ENCODE results near the gene ABHD2.
"Not testable (repeated sequence)": the region's sequence is repeated elsewhere in the genome, so short reads cannot be mapped to it uniquely, and the experiment has no call there.

Gene ABHD2, protein sequence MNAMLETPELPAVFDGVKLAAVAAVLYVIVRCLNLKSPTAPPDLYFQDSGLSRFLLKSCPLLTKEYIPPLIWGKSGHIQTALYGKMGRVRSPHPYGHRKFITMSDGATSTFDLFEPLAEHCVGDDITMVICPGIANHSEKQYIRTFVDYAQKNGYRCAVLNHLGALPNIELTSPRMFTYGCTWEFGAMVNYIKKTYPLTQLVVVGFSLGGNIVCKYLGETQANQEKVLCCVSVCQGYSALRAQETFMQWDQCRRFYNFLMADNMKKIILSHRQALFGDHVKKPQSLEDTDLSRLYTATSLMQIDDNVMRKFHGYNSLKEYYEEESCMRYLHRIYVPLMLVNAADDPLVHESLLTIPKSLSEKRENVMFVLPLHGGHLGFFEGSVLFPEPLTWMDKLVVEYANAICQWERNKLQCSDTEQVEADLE

GRCh38 chr15:89087830-89088604 lies at the start of gene ABHD2:
ABHD2 (plus strand) TSS chr15:89088456; CDS start chr15:89116328, 27,872 bp downstream.
- ATAC-seq: peak; percentile 99

GRCh38 chr15:89039142-89039541 lies 49.1 kb upstream of the ABHD2 start:
- DNase-seq (no peak), ATAC-seq (no peak)

More at GRCh38 chr15:89087830-89088604, at the start of gene ABHD2:
- peak; percentile 98 for DNase-seq

DNA sequence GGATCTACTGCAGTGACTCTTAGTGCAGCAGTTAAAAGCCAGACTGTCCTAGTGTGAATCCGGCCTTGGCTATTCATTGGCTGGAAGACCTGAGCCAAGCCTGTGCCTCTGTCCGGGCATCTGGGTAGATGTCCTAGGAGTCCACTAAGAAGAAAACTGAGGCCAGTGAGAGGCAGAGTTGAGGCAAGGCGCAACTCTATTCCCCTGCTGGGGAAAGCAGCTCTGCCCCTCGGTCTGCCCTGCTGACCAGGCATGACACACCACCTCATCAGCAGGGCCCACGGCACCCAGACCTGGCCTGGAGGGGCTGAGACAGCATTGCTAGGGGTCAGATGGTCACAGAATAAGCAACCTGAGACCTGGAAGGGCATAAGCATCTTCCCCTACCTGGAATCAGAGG lies 46.7 kb upstream of the ABHD2 start:
- no peak for DNase-seq
- no peak for ATAC-seq

- ATAC-seq (no peak), DNase-seq (no peak)
These were observed 45.9 kb upstream of the ABHD2 start for GRCh38 chr15:89042387-89042786.

- ATAC-seq (no peak), DNase-seq (no peak)
These were observed 44.9 kb upstream of the ABHD2 start for GRCh38 chr15:89043031-89044002.

- DNase-seq, ATAC-seq: not testable (repeated sequence)
These were observed 39.1 kb upstream of the ABHD2 start for GRCh38 chr15:89049016-89049666.

GRCh38 chr15:89051875-89052274 lies 36.4 kb upstream of the ABHD2 start:
- DNase-seq (no peak), ATAC-seq (no peak)

DNA sequence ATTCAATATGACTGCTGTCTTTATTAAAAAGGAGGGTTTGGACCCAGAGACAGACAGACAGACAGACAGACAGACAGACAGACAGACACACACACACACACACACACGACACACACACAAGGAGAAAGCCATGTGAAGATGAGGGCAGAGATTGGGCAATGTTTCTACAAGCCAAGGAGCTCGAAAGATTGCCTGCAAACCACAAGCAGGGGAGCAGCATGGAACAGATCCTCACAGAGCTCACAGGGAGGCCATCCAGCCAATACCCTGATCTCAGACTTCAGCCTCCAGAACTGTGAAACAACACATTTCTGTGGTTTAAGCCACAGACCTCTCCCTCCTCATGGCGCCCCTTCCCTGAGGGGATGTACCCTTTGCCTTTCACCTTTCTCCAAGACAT lies 35.8 kb upstream of the ABHD2 start:
- DNase-seq: no peak
- ATAC-seq: peak; percentile 29

GRCh38 chr15:89054873-89055272 lies 33.4 kb upstream of the ABHD2 start:
- ATAC-seq (no peak), DNase-seq (no peak)

GRCh38 chr15:89057506-89058133 lies 30.6 kb upstream of the ABHD2 start:
- ATAC-seq (peak; percentile 94), DNase-seq (peak; percentile 91)

DNA sequence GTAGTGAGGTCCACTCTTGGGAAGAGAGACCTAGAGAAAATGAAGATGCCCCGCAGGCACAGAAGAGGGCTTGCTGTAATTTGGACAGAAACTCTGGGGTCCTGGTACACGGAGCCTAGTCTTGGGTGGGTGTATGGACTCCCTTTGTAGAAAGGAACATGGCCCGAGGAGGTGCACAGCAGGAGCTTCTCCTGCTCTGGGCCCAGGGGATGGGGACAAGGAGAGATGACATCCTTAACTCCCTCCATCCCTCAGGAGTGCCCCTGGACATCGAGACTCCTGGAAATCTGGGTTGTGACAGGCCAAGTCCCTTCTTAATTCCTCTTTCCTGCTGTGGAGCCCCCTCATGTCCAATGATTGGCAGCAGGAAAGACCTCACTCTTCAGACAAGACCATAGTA lies 29.9 kb upstream of the ABHD2 start:
- ATAC-seq: no peak
- no peak for DNase-seq

GRCh38 chr15:89058876-89059405 lies 29.3 kb upstream of the ABHD2 start:
- ATAC-seq: no peak

GRCh38 chr15:89066280-89066679 lies 22.0 kb upstream of the ABHD2 start:
- ATAC-seq (no peak), DNase-seq (no peak)

More at GRCh38 chr15:89058876-89059405, 29.3 kb upstream of the ABHD2 start:
- DNase-seq: no peak

DNA sequence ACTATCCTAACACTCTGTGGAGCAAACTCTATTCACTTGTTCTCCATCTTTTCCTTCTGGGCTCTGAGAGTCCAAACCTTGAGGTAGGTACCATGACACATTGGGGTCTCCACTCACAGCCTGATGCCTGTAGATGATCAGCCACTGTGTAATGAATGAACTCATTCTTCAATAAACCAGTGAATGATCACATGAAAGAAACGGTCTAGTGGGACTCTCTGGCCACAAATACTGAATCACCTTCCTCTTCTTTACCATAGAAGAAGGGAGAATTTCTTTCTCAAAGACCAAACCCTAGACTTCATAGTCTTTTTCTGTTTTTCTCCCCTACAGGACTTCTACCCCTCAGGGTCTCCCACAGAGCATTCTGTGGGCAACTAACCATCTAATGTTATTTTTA lies 20.5 kb upstream of the ABHD2 start:
- ATAC-seq (peak; percentile 79), DNase-seq (no peak)

GRCh38 chr15:89068325-89068784 lies 19.9 kb upstream of the ABHD2 start:
- peak; percentile 95 for ATAC-seq
- DNase-seq: peak; percentile 72

DNA sequence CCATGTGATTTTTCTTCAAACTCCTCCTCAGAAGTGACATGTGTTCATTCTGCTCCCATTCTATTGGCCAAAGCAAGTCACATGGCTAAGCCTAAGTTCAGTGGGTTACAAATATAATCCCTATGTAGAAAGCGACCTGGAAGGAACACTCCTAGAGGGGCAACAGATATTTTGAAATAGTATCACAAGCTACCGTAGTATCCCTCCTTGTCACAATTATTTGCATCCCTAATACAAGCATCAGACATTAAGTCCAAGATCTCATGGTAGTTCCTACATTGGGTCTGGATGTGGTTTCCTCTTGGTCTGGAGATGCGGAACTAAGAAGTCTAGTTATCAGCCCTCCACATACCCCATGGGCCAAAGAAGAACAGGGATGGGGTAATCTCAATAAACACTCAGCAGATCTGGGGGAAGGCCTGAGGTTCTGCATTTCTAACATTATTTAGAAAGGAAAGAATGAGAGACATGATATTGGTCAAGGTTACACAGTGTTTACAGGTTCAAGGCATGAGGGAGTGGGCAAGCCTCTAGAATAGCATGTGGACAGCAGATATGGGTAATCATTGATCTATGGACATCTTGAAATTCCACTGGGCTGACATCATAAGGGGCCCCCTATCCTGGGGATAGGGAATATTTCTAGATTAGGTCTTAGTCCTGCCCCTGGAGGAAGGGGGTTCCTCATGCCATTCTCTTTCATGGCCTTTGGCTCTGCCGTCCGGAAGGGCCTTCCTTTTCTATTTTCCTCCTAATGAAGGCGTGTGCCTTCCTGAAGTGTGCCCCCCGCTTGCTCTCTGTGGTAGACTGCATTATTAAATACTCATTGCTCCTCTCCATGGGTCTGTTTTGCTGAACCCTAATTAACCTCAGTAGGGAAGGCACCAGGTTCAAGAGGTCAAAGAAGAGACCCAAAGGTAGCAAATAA lies 17.8 kb upstream of the ABHD2 start:
- DNase-seq (no peak), ATAC-seq (no peak)

DNA sequence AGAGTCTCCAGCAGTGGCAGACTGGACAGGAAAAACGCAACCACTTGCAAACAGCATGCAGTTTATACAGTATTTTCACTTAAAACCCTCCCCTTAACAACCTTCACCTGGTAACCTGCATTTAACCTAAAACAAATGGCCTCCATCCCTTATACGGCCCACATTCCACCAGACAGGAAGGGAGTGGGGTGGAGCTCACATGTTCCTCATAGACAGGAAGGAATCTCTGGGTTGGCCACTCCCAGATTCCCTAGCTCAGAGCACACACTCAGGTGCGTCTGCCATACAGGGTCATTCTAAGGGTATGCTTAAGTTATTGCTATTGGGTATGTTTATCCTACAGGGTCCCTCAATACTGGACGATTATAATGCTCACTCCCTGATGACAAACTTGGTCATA lies 16.8 kb upstream of the ABHD2 start:
- ATAC-seq: no peak
- no peak for DNase-seq

DNA sequence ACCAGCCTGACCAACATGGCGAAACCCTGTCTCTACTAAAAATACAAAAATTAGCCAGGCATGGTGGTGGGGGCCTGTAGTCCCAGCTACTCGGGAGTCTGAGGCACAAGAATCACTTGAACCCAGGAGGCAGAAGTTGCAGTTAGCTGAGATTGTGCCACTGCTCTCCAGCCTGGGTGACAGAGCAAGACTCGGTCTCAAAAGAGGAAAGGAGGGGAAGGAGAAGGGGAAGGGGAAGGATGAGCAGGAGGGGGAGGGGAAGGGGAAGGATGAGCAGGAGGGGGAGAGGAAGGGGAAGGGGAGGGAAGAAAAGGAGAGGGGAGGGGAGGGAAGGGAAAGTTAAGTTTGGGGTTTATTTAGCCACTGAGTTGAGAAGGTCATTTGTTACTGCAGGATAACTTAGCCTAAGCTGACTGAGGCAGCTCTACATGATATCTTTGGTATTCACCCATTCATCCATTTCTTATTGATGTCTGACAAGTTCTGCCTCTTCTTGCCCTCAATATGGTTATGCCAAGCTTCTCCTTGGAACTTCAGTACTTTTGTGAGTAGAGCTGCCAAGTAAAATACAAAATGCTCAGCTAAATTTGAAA lies 15.9 kb upstream of the ABHD2 start:
- DNase-seq: no peak
- no peak for ATAC-seq

DNA sequence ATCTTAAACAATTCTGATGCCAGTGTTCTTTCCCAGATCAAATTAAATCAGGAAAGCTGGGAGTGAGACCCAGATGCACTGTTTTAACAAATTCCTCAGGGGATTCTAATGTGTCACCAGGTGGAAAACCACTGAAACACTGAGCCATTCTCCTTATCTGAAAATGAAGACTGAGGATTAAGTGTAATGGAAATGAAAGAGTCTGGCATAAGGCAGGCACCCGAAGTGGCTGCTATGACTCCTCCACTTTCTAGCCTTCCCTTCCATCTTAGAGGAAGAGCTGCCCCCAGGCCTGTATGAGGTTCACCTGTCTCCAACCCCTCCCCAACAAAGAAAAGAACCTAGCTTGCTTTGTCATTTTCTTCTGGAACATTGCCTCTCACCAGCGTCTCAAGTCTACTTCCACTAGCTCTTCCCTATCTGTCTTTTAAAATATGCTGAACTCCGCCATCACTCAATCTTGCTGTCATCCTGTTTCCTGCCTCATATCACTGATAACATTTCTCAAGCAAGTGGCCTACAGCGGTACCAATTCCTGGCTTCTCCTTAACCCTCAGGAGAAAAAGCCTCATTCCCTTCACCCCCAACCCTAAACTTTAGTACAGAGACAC lies 13.7 kb upstream of the ABHD2 start:
- ATAC-seq: no peak
- DNase-seq: no peak

Data from stimulated activated naive CD8-positive, alpha-beta T cell treated with anti-CD3 and anti-CD28 coated beads, Interleukin-15, Interleukin-2, amounts not matched to agents 100 U/mL and 50 U/mL, for 24 hours (primary cell).